DMS79 (cell line): ENCODE data around the gene NKAIN2.
"Not testable (repeated sequence)": the region's sequence is repeated elsewhere in the genome, so short reads cannot be mapped to it uniquely, and the experiment has no call there.

Source experiments
- DNase-seq: peaks from one replicate; lab custom pipeline; 2025; lab: John Stamatoyannopoulos, UW

NKAIN2 gene

DNA sequence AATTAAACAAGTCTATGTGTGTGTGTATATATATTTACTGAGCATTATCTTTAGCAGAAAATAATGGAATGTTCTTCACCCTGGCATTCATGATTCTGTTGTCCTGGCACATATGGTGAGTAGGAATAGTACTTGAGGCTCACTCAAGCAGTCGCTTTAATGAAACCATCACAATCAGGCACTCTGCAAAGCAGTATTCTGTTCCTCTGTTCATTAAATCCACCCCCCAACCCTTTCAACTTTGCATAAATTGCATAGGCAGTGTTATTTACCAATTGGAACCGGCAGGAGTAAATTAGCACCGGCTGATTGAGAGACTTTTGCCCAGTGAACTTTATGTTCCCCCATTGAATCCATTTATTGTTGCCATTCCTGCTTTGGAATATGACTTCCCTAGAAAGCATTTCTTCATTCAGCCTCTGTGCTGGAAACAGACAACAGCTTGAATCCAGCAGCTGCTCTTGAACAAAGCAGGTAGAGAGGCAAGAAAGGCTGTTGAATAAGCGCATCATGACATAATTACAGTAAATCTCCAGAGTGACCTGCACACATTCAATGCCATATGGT lies 890.6 kb downstream of the NKAIN2 start:
- no peak for DNase-seq

DNA sequence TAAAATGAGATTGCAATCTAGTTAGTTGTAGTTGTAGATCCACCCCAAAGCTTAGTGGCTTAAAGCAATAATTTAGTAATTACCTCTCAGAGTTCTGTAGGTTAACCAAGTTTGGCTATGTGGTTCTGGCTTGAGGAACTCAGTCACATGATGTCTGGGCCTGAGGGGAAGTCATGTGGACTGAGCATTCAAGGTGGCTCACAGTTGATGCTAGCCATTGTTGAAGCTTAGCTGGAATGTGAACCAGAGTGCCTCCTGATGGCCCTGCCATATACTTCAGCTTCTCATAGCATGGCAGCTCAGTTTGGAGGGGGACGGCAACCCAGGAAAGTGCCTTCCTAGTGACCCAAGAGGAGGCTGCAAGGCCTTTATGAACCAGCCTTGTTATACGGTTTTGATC lies 895.4 kb downstream of the NKAIN2 start:
- DNase-seq: no peak

DNA sequence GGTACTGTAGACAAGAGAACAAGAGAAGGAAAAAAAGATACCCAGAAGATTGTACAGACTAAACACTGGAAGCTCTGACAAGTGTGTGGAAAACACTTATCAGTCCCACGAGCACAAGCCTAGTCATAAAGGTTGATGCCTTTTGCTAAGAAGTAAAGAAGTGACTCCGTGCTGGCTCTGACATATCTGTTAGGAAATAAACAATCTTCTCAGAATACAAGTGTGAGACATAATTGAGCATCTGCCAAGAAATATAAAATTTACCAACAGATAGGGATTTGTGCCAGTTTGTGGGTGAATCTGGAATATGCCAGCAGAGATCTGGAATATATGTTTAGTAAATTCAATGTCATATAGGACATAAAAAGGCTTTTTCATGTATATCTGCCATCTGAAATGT lies 899.9 kb downstream of the NKAIN2 start:
- DNase-seq: no peak

- DNase-seq: not testable (repeated sequence)
Observed at GRCh38 chr6:124712532-124712931, 908.9 kb downstream of the NKAIN2 start.

- DNase-seq: peak; percentile 44
Observed at GRCh38 chr6:124714728-124715127, 911.1 kb downstream of the NKAIN2 start.

- no peak for DNase-seq
Observed at GRCh38 chr6:124719913-124720312, 916.2 kb downstream of the NKAIN2 start.

DNA sequence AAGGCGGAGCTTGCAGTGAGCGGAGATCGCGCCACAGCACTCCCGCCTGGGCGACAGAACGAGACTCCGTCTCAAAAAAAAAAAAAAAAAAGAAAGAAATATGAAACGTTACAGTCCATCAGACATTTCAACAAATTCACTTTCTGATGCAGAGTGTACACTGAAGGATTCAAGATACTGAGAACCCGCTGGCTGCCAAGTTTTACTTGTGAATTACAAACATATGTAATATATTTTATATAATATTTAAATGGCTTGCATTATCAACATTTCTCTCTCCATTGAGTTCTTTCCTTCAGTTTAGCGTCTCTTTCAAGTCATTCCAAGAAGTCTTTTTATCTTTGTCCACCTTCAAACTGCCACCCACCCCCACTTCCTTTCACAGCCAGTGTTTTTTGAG lies 917.7 kb downstream of the NKAIN2 start:
- DNase-seq: no peak

DNA sequence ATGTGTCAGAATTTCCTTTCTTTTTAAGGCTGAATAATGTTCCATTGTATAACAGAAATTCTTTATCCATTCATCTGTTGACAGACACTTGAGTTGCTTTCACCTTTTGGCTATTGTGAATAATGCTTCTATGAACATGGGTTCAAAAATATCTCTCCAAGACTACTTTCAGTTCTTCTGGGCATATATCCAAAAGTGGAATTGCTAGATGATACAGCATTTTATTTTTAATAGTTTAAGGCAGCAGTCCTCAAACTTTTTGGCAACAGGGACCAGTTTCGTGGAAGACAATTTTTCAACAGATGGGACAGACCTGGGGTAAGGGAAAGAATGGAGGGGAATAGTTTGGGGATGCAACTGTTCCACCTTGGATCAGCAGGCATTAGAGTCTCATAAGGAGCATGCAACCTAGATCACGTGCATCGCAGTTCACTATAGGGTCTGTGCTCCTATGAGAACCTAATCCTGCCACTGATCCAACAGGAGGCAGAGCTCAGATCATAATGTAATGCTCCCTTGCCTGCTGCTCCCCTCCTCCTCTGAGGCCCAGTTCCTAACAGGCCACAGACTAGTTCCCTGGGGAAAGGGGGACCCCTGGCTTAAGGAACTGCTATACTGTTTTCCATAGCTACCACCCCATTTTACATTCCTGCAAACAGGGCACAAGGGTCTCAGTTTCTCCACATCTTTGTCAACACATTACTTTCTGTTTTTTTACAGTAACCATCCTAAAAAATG lies 918.6 kb downstream of the NKAIN2 start:
- no peak for DNase-seq

DNA sequence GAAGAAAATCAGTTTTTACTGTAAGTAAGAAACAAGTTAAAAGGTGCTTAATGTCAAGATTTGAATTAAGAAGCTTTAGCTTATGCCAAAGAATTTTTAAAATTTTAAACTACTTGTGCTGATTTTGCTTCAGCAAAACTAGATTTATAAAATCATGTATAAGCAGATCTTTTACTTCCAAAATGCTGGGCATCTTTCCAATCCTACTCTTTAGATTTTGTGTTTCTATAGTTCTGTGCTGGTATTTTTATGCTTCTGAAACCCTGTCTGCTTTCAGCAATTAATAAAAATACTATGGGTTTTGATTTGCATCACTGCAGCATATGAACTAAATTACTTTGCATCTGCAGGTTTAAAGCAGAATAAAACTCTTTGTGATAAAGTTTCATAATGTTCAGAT lies 920.0 kb downstream of the NKAIN2 start:
- DNase-seq: no peak

- DNase-seq: not testable (repeated sequence)
Observed at GRCh38 chr6:124737804-124738203, 934.1 kb downstream of the NKAIN2 start.

DNA sequence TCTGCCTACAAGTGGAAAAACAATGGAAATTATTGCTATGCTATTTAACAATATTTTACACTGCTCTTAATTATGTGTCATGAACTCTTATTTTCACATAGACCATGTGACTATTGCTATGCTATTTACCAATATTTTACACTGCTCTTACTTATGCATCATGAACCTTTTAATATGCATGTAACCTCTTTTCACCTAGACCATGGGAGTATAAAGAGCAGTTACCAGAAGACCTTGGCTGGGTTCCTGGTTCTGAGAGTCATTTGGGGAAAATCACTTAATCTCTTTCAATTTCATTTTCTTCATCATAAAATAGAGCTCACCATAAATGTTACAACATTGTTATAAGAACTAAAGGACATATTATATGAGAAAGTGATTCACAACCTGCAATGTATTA lies 934.8 kb downstream of the NKAIN2 start:
- DNase-seq: no peak

DNA sequence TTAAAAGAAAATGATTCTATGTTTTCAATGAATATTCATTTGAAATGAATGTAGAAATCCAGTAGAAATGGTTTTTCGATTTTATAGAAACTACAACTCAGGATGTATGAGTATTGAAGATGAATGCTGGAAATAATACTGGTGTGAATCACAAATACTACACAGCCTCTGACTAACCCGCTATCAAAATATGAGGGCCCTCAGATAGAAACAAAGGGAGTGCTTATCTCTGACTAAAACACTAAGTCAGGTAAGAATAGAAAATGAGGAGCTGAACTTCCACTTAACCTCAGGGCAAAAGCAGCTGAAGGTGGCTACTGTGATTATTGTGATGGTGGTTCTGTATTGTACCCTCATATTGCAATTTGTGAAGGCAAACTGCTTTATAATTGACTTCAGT lies 937.7 kb downstream of the NKAIN2 start:
- DNase-seq: no peak

GRCh38 chr6:124742971-124743370 lies 939.3 kb downstream of the NKAIN2 start:
- peak; percentile 9 for DNase-seq

- no peak for DNase-seq
Observed at GRCh38 chr6:124743420-124743819, 939.8 kb downstream of the NKAIN2 start.

- DNase-seq: no peak
Observed at GRCh38 chr6:124747349-124747748, 943.7 kb downstream of the NKAIN2 start.

DNA sequence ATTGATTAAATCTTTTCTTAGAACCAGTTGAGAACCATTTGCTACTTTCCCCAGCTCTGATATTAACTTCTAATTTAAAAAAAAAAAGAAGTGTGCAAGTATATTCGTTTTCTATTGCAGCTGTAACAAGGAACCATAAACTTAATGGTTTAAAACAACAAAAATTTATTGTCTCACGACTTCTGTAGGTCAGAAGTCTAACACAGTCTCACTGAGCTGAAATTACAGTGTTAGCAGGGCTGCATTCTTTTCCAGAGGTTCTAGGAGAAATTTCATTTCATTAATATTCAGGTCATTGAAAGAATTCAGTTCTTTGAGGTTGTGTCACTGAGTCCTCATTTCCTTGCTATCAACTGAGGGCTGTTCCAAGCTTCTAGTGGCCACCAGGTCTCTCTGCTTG lies 945.1 kb downstream of the NKAIN2 start:
- no peak for DNase-seq

GRCh38 chr6:124753001-124753400 lies 949.3 kb downstream of the NKAIN2 start:
- no peak for DNase-seq

- no peak for DNase-seq
Observed at GRCh38 chr6:124753562-124754105, 950.0 kb downstream of the NKAIN2 start.

GRCh38 chr6:124755321-124755720 lies 951.7 kb downstream of the NKAIN2 start:
- no peak for DNase-seq

- no peak for DNase-seq
Observed at GRCh38 chr6:124757560-124757959, 953.9 kb downstream of the NKAIN2 start.

DNA sequence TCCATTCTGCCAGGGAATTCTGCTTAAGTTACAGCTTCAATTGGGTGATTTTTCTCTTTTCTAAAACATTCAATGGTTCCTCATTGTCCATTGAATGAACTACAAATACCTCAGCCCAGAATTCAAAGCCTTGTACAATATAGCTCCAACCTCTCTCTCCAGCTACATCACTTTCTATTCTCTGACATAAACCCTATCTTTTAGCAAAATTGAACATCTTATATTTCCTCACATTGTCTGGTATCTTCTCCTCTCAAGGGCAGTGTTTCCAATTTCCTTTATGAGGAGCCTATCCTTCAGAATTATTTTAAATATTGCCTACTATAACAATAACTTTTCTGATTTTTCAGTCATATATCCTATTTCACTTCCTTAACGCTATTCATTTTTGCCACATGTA lies 955.0 kb downstream of the NKAIN2 start:
- DNase-seq: no peak

DNA sequence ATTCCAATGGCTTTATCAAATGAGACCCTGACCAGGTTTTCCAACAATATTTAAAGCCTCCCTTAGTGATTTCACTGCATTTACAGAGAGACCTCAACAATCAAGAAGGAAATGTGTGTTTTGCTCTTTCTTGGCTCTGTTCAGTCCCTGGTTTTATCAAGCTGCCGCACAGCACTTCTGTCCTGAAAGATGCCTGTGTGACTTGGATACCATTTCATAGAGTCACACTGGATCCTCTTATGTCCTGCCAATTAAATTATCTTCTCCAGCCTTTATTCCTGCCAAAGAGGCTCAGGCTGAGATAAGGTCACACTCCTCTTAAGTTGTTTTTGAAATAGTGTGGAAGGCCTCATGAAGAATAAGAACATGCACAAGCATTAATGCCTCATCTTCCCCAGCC lies 961.6 kb downstream of the NKAIN2 start:
- DNase-seq: no peak

DNA sequence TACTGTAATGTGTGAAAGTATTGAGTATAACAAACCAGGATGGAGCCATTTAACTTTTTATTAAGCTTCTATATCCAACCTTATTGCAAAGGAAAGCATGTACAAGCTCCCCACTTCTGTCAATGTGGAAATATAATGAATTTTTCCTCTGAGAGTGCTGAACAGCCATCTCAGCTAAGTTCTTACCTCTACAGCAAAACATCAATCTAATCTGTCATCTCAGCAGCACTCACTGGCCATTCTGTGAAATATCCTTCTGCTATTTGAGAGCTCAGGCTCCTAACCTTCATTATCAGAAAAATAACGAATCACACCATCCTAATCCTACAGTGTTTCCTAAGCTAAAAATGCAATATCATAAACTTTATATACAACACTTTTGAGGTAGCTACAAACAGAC lies 964.6 kb downstream of the NKAIN2 start:
- no peak for DNase-seq
